Activated naive CD4-positive, alpha-beta T cell treated with anti-CD3 and anti-CD28 coated beads, Interleukin-2, amount 50 U/mL, for 72 hours (primary cell): Measurements from ENCODE around the gene ZDBF2. TPM values are rescaled to one million over a fixed set of nuclear protein-coding genes. Genes with fewer than 3 reads are reported as not detected.
A peak's percentile ranks its signal among the peaks of the same experiment; 100 is the strongest.
"Not testable (repeated sequence)": the region's sequence is repeated elsewhere in the genome, so short reads cannot be mapped to it uniquely, and the experiment has no call there.

Experiments used
- ATAC-seq, 2 donors: fragments of 150-1000 bp; cut with Tn5 transposase; 2 replicates each; pipeline ENCODE4 v1.10.0; 2021; ENCODE audit warnings: mild to moderate bottlenecking in 2 of 2, moderate library complexity in 2 of 2
- DNase-seq, 2 donors: peaks; one replicate each; pipeline ENCODE4 v3.0.0; 2021 to 2022; ENCODE audit warnings: low spot score in 2 of 2
- H3K27ac Mint-ChIP-seq, 2 donors: one replicate each; pipeline ENCODE4 v1.8.0; 2022; ENCODE audit warnings: mild to moderate bottlenecking in 2 of 2, mixed read lengths in 2 of 2
- H3K36me3 Mint-ChIP-seq, 2 donors: one replicate each; pipeline ENCODE4 v1.8.0; 2022; ENCODE audit warnings: mixed read lengths in 2 of 2
- H3K9me3 Mint-ChIP-seq, 2 donors: one replicate each; pipeline ENCODE4 v1.8.0; 2022; ENCODE audit warnings: mixed read lengths in 2 of 2
- total RNA-seq, 2 donors: library from RNA; stranded (reverse); gene quantifications; one replicate each; pipeline ENCODE4 v1.2.3, GENCODE V29; 2022

Gene ZDBF2
- total RNA-seq, 2 donors from 2014 or later, result 5.6 to 18.1 TPM

GRCh38 chr2:206345606-206346005 lies 71.1 kb downstream of the ZDBF2 start:
- no peak for ATAC-seq
- Mint-ChIP-seq H3K27ac (no peak overlapping the region), H3K36me3 (peaks cover 0 to 5% of the 10 kb centered on the region in 2 donors), H3K9me3 (peaks cover 6 to 8% of the 10 kb centered on the region in 2 donors)
- no peak for DNase-seq

GRCh38 chr2:206349375-206349774 lies 74.9 kb downstream of the ZDBF2 start:
- H3K9me3 Mint-ChIP-seq, result peaks cover 6 to 8% of the 10 kb centered on the region in 2 donors
- peaks cover 0 to 5% of the 10 kb centered on the region in 2 donors for H3K36me3 Mint-ChIP-seq
- ATAC-seq (no peak), DNase-seq (no peak)
- H3K27ac Mint-ChIP-seq, result no peak overlapping the region

- DNase-seq (no peak), ATAC-seq (no peak)
- Mint-ChIP-seq H3K27ac (no peak overlapping the region), H3K36me3 (peaks cover 0 to 5% of the 10 kb centered on the region in 2 donors), H3K9me3 (peaks cover 6 to 8% of the 10 kb centered on the region in 2 donors)
Measured at GRCh38 chr2:206352571-206352970, 78.1 kb downstream of the ZDBF2 start.

- Mint-ChIP-seq H3K9me3 (peaks cover 6 to 12% of the 10 kb centered on the region in 2 donors), H3K36me3 (peaks cover 5 to 10% of the 10 kb centered on the region in 2 donors), H3K27ac (no peak overlapping the region)
- DNase-seq (no peak), ATAC-seq (no peak)
Measured at GRCh38 chr2:206353685-206354084, 79.2 kb downstream of the ZDBF2 start.

- ATAC-seq (no peak), DNase-seq (no peak)
- peaks cover 6 to 16% of the 10 kb centered on the region in 2 donors for H3K9me3 Mint-ChIP-seq
Measured at GRCh38 chr2:206354129-206354528, 79.7 kb downstream of the ZDBF2 start.

GRCh38 chr2:206356840-206357239 lies 82.4 kb downstream of the ZDBF2 start:
- ATAC-seq, H3K27ac Mint-ChIP-seq, H3K9me3 Mint-ChIP-seq, DNase-seq: not testable (repeated sequence)
- peaks cover 0 to 11% of the 10 kb centered on the region in 2 donors for H3K36me3 Mint-ChIP-seq

More at GRCh38 chr2:206354129-206354528, 79.7 kb downstream of the ZDBF2 start:
- H3K36me3 Mint-ChIP-seq, result peaks cover 5 to 11% of the 10 kb centered on the region in 2 donors
- H3K27ac Mint-ChIP-seq, result no peak overlapping the region

- H3K27ac Mint-ChIP-seq, ATAC-seq: not testable (repeated sequence)
- H3K36me3 Mint-ChIP-seq, result peaks cover 0 to 11% of the 10 kb centered on the region in 2 donors
Measured at GRCh38 chr2:206360840-206361239, 86.4 kb downstream of the ZDBF2 start.

GRCh38 chr2:206361407-206362045 lies 87.1 kb downstream of the ZDBF2 start:
- peaks cover 0 to 11% of the 10 kb centered on the region in 2 donors for H3K36me3 Mint-ChIP-seq
- no peak overlapping the region for H3K27ac Mint-ChIP-seq
- ATAC-seq (peak; percentile 84 to 99), DNase-seq (no peak)
- H3K9me3 Mint-ChIP-seq, result peaks cover 3 to 8% of the 10 kb centered on the region in 2 donors

More at GRCh38 chr2:206360840-206361239, 86.4 kb downstream of the ZDBF2 start:
- DNase-seq, H3K9me3 Mint-ChIP-seq: not testable (repeated sequence)

Other genes starting within 250 kb of the ZDBF2 start
- gene INO80D, start 188.5 kb upstream of the ZDBF2 start, total RNA-seq, result 10 to 100 TPM; 21.7 to 22.6 TPM
- gene NDUFS1, start 115.2 kb upstream of the ZDBF2 start, total RNA-seq, result 100 to 1,000 TPM in 1 of 2 donors, 10 to 100 TPM in 1; 86.5 to 132 TPM
- gene EEF1B2, start 114.8 kb upstream of the ZDBF2 start, total RNA-seq, result 1,000 to 10,000 TPM in 1 of 2 donors, 100 to 1,000 TPM in 1; 979 to 1,142 TPM
- under 1 TPM; 0.06 to 0.07 TPM for gene ADAM23, start 168.9 kb downstream of the ZDBF2 start, total RNA-seq